Smooth muscle cell (in vitro differentiated cells): ENCODE results near the gene P2RY12. TPM values are rescaled to one million over a fixed set of nuclear protein-coding genes. Genes with fewer than 3 reads are reported as not detected.

Experiments
- DNase-seq: peaks from one replicate; lab custom pipeline; 2025; ENCODE audit not compliant: unreplicated experiment; lab: John Stamatoyannopoulos, UW
- H2AFZ ChIP-seq: fragments of 200-600 bp; sonication (generic); 2 replicates; pipeline ENCODE4 v1.6.0; 2016; ENCODE audit warnings: antibody characterized with exemption, low read depth, mild to moderate bottlenecking
- H3F3A ChIP-seq: fragments of 200-600 bp; sonication (generic); 2 replicates; pipeline ENCODE4 v1.6.0; 2017; ENCODE audit warnings: antibody characterized with exemption, low read depth
- H3K27ac ChIP-seq: fragments of 200-600 bp; sonication (generic); 2 replicates; pipeline ENCODE4 v1.5.1; 2016; ENCODE audit warnings: low read depth, mild to moderate bottlenecking
- H3K27me3 ChIP-seq: fragments of 200-600 bp; sonication (generic); 2 replicates; pipeline ENCODE4 v1.6.1; 2016; ENCODE audit warnings: low read depth, mild to moderate bottlenecking
- H3K36me3 ChIP-seq: fragments of 200-600 bp; sonication (generic); 2 replicates; pipeline ENCODE4 v1.5.1; 2016; ENCODE audit warnings: low read depth
- H3K4me1 ChIP-seq: fragments of 200-600 bp; sonication (generic); 2 replicates; pipeline ENCODE4 v1.5.1; 2016; ENCODE audit warnings: low read depth
- H3K4me2 ChIP-seq: fragments of 200-600 bp; sonication (generic); 2 replicates; pipeline ENCODE4 v1.6.0; 2016; ENCODE audit warnings: mild to moderate bottlenecking
- H3K4me3 ChIP-seq: fragments of 200-600 bp; sonication (generic); 2 replicates; pipeline ENCODE4 v1.5.1; 2016; ENCODE audit warnings: mild to moderate bottlenecking
- H3K79me2 ChIP-seq: fragments of 200-600 bp; sonication (generic); 2 replicates; pipeline ENCODE4 v1.6.0; 2016; ENCODE audit warnings: low read depth, mild to moderate bottlenecking
- H3K9ac ChIP-seq: fragments of 200-600 bp; sonication (generic); 2 replicates; pipeline ENCODE4 v1.6.0; 2016; ENCODE audit warnings: low read depth
- H3K9me3 ChIP-seq: fragments of 200-600 bp; sonication (generic); replicated peaks from 2 replicates; pipeline ENCODE4 v1.5.1; 2016; ENCODE audit warnings: low read depth
- H4K20me1 ChIP-seq: fragments of 200-600 bp; sonication (generic); 2 replicates; pipeline ENCODE4 v1.6.0; 2016; ENCODE audit warnings: low read depth
- CTCF ChIP-seq: fragments of 200-600 bp; sonication (generic); IDR thresholded peaks from 2 replicates; pipeline ENCODE4 v1.5.1; 2017; ENCODE audit warnings: borderline replicate concordance, mild to moderate bottlenecking, antibody characterized with exemption; ENCODE audit not compliant: insufficient read depth, poor library complexity, severe bottlenecking
- WGBS: methylation state at CpG from one replicate; pipeline ENCODE4 v1.1.7; 2016; ENCODE audit warnings: low lambda C conversion rate; 5-methylcytosine and 5-hydroxymethylcytosine counted together
- polyA plus RNA-seq: library from polyadenylated mRNA; unstranded; fragments of >200 nt; fragmentation: Nextera tagmentation; extraction: Ambion mirVana; gene quantifications from 2 replicates; pipeline ENCODE4 v1.2.1, GENCODE V29; 2016
- total RNA-seq: library from RNA; depleted of rRNA; stranded (reverse); fragments of >200 nt; gene quantifications from 2 replicates; pipeline ENCODE4 v1.2.3, GENCODE V29; 2014

Gene P2RY12
- total and polyA plus RNA-seq, 2 experiments from 2014 or later, result not detected

- 92% methylated on average over 2 of the region's 2 CpGs for WGBS
- H3K9ac ChIP-seq, result no peak overlapping the region
- no peak overlapping the region for H3K4me2 ChIP-seq
- no peak for TF ChIP-seq CTCF
- no peaks in the 10 kb centered on the region for H3K79me2 ChIP-seq
- H3K27ac ChIP-seq, result no peak overlapping the region
- H3K27me3 ChIP-seq, result no peaks in the 10 kb centered on the region
- no peak for DNase-seq
- no peaks in the 10 kb centered on the region for H3F3A ChIP-seq
- H2AFZ ChIP-seq, result no peak overlapping the region
- H3K4me3 ChIP-seq, result no peak overlapping the region
- H3K4me1 ChIP-seq, result no peaks in the 10 kb centered on the region
- H4K20me1 ChIP-seq, result no peaks in the 10 kb centered on the region
- H3K36me3 ChIP-seq, result no peaks in the 10 kb centered on the region
- H3K9me3 ChIP-seq, result no peaks in the 10 kb centered on the region
These were observed 7.2 kb upstream of the P2RY12 start for GRCh38 chr3:151391720-151392119.

GRCh38 chr3:151387842-151388241, 3.3 kb upstream of the P2RY12 start:
- Histone ChIP-seq H3K9me3 (no peaks in the 10 kb centered on the region), H3K9ac (no peak overlapping the region), H3F3A (no peaks in the 10 kb centered on the region), H3K4me2 (no peak overlapping the region), H3K27me3 (no peaks in the 10 kb centered on the region), H4K20me1 (no peaks in the 10 kb centered on the region), H3K36me3 (no peaks in the 10 kb centered on the region), H3K79me2 (no peaks in the 10 kb centered on the region), H3K27ac (no peak overlapping the region), H3K4me3 (no peak overlapping the region), H2AFZ (no peak overlapping the region), H3K4me1 (no peaks in the 10 kb centered on the region)
- 95% methylated on average over 9 of the region's 9 CpGs for WGBS
- no peak for DNase-seq
- no peak for TF ChIP-seq CTCF

DNA sequence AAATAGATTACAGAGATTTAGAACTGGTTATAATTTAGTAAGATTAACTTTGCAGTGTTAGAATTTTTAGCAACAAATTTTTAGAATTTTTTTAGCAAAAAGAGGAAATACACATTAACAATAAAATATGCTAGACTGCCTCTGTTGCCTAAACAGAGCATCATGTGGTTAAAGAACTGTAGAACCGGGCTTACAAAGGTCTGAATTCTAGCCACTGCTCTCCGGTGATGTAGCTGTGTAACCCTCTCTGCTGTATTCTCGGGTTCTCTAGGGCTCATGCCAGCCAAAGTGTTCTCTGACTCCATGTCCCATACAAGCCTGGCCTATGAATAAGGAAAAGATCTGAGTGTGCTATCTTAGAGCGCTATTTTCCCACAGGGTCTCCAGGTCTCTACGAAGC, 2.9 kb upstream of the P2RY12 start:
- 93% methylated on average over 5 of the region's 5 CpGs for WGBS
- H2AFZ ChIP-seq, result no peak overlapping the region
- H3K4me2 ChIP-seq, result no peak overlapping the region
- no peak overlapping the region for H3K9ac ChIP-seq
- H4K20me1 ChIP-seq, result no peaks in the 10 kb centered on the region
- H3K36me3 ChIP-seq, result no peaks in the 10 kb centered on the region
- TF ChIP-seq CTCF, result no peak
- H3K27ac ChIP-seq, result no peak overlapping the region
- H3K9me3 ChIP-seq, result no peaks in the 10 kb centered on the region
- H3F3A ChIP-seq, result no peaks in the 10 kb centered on the region
- H3K4me1 ChIP-seq, result no peaks in the 10 kb centered on the region
- H3K4me3 ChIP-seq, result no peak overlapping the region
- H3K27me3 ChIP-seq, result no peaks in the 10 kb centered on the region
- no peaks in the 10 kb centered on the region for H3K79me2 ChIP-seq
- DNase-seq, result no peak

DNA sequence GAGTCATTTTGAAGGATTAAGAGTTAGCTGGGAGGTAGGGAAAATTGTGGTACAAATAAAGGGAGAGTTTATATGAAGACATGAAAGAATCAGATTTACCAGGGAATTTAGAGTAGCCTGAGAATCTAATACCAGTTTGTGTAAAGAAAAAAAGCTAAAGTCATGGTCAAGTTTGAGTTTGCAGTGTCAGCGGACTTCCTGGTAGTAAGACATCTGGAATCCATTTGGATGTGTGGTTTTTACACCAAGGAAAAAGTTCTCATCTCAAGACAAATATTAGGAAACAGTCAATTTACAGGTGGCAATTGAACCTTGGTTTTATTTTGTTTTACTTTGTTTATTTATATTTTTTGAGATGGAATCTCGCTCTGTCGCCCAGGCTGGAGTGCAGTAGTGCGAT, 1.5 kb upstream of the P2RY12 start:
- WGBS, result 84% methylated on average over 4 of the region's 4 CpGs
- H3K9ac ChIP-seq, result no peak overlapping the region
- no peak overlapping the region for H3K4me3 ChIP-seq
- H3K9me3 ChIP-seq, result no peaks in the 10 kb centered on the region
- no peaks in the 10 kb centered on the region for H4K20me1 ChIP-seq
- no peaks in the 10 kb centered on the region for H3F3A ChIP-seq
- no peak overlapping the region for H3K27ac ChIP-seq
- H3K79me2 ChIP-seq, result no peaks in the 10 kb centered on the region
- no peak for DNase-seq
- H3K27me3 ChIP-seq, result no peaks in the 10 kb centered on the region
- H3K4me1 ChIP-seq, result no peaks in the 10 kb centered on the region
- no peak for TF ChIP-seq CTCF
- H2AFZ ChIP-seq, result no peak overlapping the region
- H3K36me3 ChIP-seq, result no peaks in the 10 kb centered on the region
- H3K4me2 ChIP-seq, result peak overlapping the region; percentile 36
